NOMO-1 treated with dmso at 0.1 percent for 144 hours (cell line): ENCODE measurements around the gene ANO8.
A peak's percentile ranks its signal among the peaks of the same experiment; 100 is the strongest.
"Not testable (repeated sequence)": the region's sequence is repeated elsewhere in the genome, so short reads cannot be mapped to it uniquely, and the experiment has no call there.

Source experiments
- DNase-seq: peaks from one replicate; lab custom pipeline; 2025; ENCODE audit not compliant: unreplicated experiment; lab: John Stamatoyannopoulos, UW

The ANO8 gene

DNA sequence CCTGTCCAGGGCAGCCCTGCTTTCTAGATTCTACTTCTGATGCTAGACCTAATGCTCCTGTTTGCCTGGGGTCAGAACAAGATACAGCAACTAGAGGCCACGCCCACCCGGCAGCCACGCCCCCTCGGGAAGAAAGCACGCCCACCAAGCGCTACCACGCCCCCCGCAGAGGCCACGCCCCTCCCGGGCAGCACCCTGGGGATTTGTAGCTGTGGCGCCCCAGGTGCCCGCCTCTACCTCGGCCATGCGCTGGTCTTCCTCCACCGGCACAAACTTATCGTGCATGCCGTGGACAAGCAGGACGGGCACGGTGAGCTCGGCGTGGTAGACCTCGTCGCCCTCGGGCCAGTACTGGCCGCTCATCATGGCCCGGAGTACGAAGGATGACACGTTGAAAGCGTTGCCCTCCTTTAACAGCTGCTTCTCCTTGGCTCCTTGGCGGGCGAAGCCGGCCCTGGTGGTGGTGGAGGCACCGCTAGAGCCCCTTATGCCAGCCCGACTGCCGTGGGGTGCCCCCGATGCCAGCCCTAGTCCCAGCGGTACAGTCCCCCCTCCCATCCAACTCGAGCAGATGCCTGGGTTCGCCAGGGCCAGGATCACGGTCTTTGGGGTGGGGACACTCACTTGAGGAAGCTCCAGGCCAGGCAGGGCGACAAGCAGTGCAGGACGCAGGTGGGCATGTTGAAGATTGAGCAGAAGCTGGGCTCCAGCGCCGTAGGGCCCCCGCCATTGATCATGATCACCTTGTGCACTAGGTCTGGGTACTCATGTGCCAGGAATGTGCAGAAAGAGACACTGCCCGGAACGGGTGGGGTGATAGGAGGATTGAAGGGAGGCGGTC is 40.4 kb downstream of the ANO8 start:
- no peak for DNase-seq

DNA sequence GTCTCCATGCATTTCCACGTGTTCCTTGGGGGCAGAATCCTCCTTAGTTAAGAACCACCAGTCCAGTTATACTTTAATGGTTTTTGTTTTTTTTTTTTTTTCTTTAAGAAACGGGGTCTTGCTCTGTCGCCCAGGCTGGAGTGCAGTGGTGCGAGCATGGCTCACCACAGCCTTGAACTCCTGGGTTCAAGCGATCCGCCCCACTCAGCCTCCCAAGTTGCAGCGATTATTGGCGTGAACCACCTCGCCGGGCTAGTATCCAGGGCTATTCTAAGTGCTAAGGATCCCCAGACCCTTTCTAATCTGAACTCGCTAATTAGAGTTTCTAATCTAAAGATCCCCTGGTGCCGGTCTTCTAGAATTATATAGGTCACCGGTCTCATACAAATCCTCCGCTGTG is 41.0 kb downstream of the ANO8 start:
- no peak for DNase-seq

- peak; percentile 75 for DNase-seq
Observed at GRCh38 chr19:17292301-17293074, 42.2 kb downstream of the ANO8 start.

- no peak for DNase-seq
Observed at GRCh38 chr19:17289489-17289888, 45.2 kb downstream of the ANO8 start.

DNA sequence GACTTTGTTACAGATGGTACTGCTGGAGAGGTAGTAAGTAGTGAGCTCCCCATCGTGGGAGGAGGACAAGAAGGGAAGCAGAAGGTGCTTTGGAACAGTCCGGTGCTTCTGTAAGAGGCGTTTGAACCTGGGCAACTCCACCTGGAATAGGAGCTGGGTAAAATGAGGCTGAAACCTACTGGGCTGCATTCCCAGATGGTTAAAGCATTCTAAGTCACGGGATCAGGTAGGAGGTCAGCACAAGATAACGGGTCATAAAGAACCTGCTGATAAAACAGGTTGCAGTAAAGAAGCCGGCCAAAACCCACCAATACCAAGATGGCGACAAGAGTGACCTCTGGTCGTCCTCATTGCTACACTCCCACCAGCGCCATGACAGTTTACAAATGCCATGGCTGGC is 47.9 kb downstream of the ANO8 start:
- DNase-seq: no peak

DNA sequence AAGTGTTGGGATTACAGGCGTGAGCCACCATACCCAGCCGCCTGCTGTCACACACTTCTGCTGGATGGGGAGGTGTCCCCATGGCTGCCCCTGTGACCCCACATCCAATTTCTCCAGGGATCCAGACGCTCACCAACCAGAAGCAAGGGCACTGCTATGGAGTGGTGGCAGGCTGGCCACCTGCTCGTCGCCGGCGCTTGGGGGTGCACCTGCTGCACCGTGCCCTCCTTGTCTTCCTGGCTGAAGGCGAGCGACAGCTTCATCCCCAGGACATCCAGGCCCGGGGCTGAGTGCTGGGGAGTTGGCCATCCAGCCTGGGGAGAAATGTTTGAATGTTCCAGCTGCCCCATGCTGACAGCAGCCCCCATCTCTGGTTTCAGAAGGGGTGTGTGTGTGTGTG is 48.4 kb downstream of the ANO8 start:
- no peak for DNase-seq

DNA sequence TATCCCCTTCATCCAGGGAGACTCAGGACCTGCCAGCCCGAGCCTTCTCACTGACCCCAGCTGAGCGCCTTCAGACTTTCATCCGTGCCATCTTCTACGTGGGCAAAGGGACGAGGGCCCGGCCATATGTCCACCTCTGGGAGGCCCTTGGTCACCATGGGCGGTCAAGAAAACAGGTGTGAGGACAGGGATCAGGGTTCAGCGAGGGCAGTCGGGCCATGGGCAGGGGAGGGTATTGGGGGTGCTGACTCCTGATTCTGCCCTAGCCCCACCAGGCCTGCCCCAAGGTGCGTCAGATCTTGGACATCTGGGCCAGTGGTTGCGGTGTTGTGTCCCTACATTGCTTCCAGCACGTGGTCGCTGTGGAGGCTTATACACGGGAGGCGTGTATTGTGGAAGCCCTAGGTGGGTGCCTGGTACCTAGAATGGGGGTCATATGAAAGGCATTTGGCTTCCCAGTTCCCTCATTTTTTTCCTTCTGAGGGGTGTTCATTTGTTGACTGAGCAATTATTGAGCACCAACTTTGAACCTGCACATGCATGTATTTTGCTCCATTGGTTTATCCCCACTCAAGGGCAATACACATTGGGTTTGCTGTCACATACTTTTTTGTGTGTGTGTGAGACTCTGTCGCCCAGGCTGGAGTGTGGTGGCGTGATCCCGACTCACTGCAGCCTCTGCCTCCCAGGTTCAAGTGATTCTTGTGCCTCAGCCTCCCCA is 49.1 kb downstream of the ANO8 start:
- DNase-seq: no peak

DNA sequence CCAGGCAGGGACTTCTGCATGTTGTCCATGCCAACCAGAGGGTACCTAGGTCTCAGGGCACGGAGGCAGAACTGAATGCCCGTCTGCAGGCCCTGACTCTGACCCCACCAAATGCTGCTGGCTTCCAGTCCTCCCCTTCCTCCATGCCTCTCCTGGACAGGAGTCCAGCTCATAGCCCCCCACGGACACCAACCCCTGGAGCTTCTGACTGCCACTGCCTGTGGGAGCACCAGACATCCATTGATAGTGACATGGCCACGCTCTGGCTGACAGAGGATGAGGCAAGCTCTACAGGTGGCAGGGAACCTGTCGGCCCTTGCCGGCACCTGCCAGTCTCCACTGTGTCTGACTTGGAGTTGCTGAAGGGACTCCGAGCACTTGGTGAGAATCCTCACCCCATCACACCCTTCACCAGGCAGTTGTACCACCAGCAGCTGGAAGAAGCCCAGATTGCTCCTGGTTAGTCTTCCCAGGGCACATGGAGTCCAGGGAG is 51.1 kb downstream of the ANO8 start:
- no peak for DNase-seq

GRCh38 chr19:17282488-17283125 is 52.0 kb downstream of the ANO8 start:
- DNase-seq: peak; percentile 81

GRCh38 chr19:17281391-17282304 is 53.0 kb downstream of the ANO8 start, which contains the start of gene ANKLE1:
TSS of gene ANKLE1 (plus strand) at chr19:17281901. CDS start at chr19:17281921, 20 bp downstream.
- peak; percentile 37 for DNase-seq

- DNase-seq: no peak
Observed at GRCh38 chr19:17279436-17279835, 55.2 kb downstream of the ANO8 start.

DNA sequence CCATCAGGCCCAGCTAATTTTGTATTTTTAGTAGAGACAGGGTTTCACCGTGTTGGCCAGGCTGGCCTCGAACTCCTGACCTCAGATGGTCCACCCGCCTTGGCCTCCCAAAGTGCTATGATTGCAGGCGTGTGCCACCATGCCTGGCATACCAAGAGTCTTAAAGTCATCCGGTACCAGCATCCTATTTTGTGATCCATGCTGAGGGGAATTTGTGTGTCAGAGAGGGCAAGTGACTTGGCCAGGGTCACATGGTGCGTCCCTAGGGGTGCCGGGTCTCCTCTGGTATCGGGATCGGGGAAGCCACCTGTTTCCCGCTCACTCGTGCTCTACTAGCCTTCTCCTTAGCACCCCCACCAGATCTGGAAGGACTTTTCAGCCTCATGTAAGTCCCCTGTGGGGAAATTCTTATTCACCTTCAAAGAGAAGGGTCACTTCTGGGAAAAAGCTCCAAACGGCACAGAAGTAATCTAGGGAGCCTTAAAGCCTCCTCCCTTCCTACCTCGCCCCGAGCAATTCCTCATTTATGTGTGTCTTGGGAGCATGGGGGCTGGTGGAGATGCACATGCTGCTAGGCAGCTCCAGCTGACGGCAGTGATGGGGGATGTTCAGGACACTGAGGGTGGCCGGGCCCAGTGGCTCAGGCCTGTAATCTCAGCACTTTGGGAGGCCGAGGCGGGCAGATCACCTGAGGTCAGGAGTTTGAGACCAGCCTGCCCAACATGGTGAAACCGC is 59.0 kb downstream of the ANO8 start:
- no peak for DNase-seq

GRCh38 chr19:17274892-17275291 is 59.8 kb downstream of the ANO8 start:
- DNase-seq: not testable (repeated sequence)
